ENCODE results near the gene YWHAH. TPM values are rescaled to one million over a fixed set of nuclear protein-coding genes. Genes with fewer than 3 reads are reported as not detected.

The YWHAH gene
- polyA plus RNA-seq (2011; rRNA removed): 113 and 137 TPM in 2 replicates
- 110 and 125 TPM in 2 replicates for polyA plus RNA-seq (2012; cell fraction: cytosol; rRNA removed)
- polyA plus RNA-seq (2012; cell fraction: nucleus; rRNA removed): 45.7 and 49.0 TPM in 2 replicates
- polyA plus RNA-seq (2017; fragmentation: RNase III; extraction: RNeasy Plus Mini Kit Qiagen cat#74134 plus additional on column Dnase treatment): 91.9 to 102 TPM (median 97.5 TPM) in 3 replicates
- polyA minus RNA-seq (2011; rRNA and poly(A)+ RNA removed): 62.2 and 63.2 TPM in 2 replicates

GRCh38 chr22:31943978-31944699 is at the start of gene YWHAH:
Gene YWHAH (plus strand): TSS chr22:31944535. CDS start chr22:31944734, 199 bp downstream.
- TF ChIP-seq MAZ (IDR thresholded peaks at IDR 0.05; ENCODE audit: borderline replicate concordance, low read depth, low read length) (no peak), CBX8 (IDR thresholded peaks at IDR 0.05) (no peak), NR3C1 (IDR thresholded peaks at IDR 0.05) (no peak), TFCP2L1 (CRISPR knock-in tag; IDR thresholded peaks at IDR 0.05) (no peak), ELK1 (IDR thresholded peaks at IDR 0.05; ENCODE audit: low read depth, low read length) (no peak), BHLHE40 (IDR thresholded peaks at IDR 0.05; ENCODE audit: low read depth, low read length) (no peak), JUN (IDR thresholded peaks at IDR 0.05) (peak; percentile 66 to 91; a peak in 4 of 5 replicates), MYC (IDR thresholded peaks at IDR 0.05; ENCODE audit: borderline replicate concordance, low read length) (peak; percentile 69; the same call in 1 of the 2 replicates), HES2 (IDR thresholded peaks at IDR 0.05) (no peak), CBX2 (IDR thresholded peaks at IDR 0.05; ENCODE audit: borderline replicate concordance, low read depth) (no peak), PHF8 (IDR thresholded peaks at IDR 0.05; ENCODE audit: borderline replicate concordance, low read depth) (no peak), KDM5A (IDR thresholded peaks at IDR 0.05) (no peak), MAX (IDR thresholded peaks at IDR 0.05) (peak; percentile 85), USF2 (IDR thresholded peaks at IDR 0.05) (0 out of 2 replicates have a peak, but pooled peaks have one; percentile 3), E2F6 (IDR thresholded peaks at IDR 0.05; ENCODE audit: borderline replicate concordance, low read depth) (peak; percentile 67; the same call in 1 of the 2 replicates), HDAC2 (IDR thresholded peaks at IDR 0.05) (no peak), RNF2 (IDR thresholded peaks at IDR 0.05; ENCODE audit: borderline replicate concordance, low read depth) (no peak), NFE2L2 (conservative IDR thresholded peaks at IDR 0.05; ENCODE audit: low read length) (no peak), EP300 (IDR thresholded peaks at IDR 0.05) (no peak), TP53 (CRISPR knock-in tag; IDR thresholded peaks at IDR 0.05) (no peak), HOXA7 (CRISPR knock-in tag; IDR thresholded peaks at IDR 0.05) (no peak), CHD2 (IDR thresholded peaks at IDR 0.05; ENCODE audit: low read length, partially characterized antibody) (no peak), SMC3 (IDR thresholded peaks at IDR 0.05) (no peak), FOSL2 (IDR thresholded peaks at IDR 0.05) (no peak), FOSL2 (CRISPR knock-in tag; IDR thresholded peaks at IDR 0.05) (peak; percentile 49; the same call in 1 of the 2 replicates), POLR2AphosphoS2 (conservative IDR thresholded peaks at IDR 0.05; ENCODE audit: low read length) (no peak), RAD21 (conservative IDR thresholded peaks at IDR 0.05 in 1 of 2, IDR thresholded peaks at IDR 0.05 in 1 of 2) (no peak), MAFK (IDR thresholded peaks at IDR 0.05; ENCODE audit: partially characterized antibody) (no peak), CHD4 (IDR thresholded peaks at IDR 0.05; ENCODE audit: borderline replicate concordance) (no peak), PBX3 (IDR thresholded peaks at IDR 0.05) (no peak), POLR2A (IDR thresholded peaks at IDR 0.05; ENCODE audit: low read length) (peak; percentile 95), ATOH8 (CRISPR knock-in tag; IDR thresholded peaks at IDR 0.05; ENCODE audit: low read depth) (no peak), BCL3 (IDR thresholded peaks at IDR 0.05) (peak; percentile 84; the same call in 2 of the 3 replicates)
- peak within 1 kb of the TSS; percentile 100 for H3K27ac ChIP-seq
- H3K4me2 ChIP-seq: peak within 1 kb of the TSS; percentile 93
- H3K9me3 ChIP-seq: no peaks in the 10 kb centered on the region
- ChIA-PET POLR2A (no interaction called here), CTCF (no interaction called here)
- WGBS (ENCODE audit: missing lambda C conversion rate): 0% methylated on average over 4 of the region's 86 CpGs
- peak within 1 kb of the TSS; percentile 96 for H3K4me3 ChIP-seq
- DNase-seq (ENCODE audit: low read depth in 1 of 2, low spot score in 1 of 2): peak; percentile 83 to 92
- no peak for FAIRE-seq
- H3K4me1 ChIP-seq: peaks cover 26% of the 10 kb centered on the region
- peak; percentile 85 to 91 for ATAC-seq

Measured in A549 (cell line).